NT2/D1 (cell line): Measurements from ENCODE around the gene CBR3.

ENCODE experiments used
- SUZ12 ChIP-seq: IDR thresholded peaks from 2 replicates; pipeline ENCODE4 v1.6.1; 2011; ENCODE audit not compliant: insufficient read length, insufficient read depth; ENCODE audit errors: extremely low read depth
- ZNF274 ChIP-seq: IDR thresholded peaks from 2 replicates; pipeline ENCODE4 v1.6.1; 2011; ENCODE audit warnings: mild to moderate bottlenecking, low read depth, low read length

GRCh38 chr21:36166705-36167104, 31.8 kb downstream of the CBR3 start:
- TF ChIP-seq SUZ12 (no peak), ZNF274 (no peak)
